GM18526 (cell line): ENCODE measurements around the gene MAP3K4.

Experiments used
- POLR2A ChIP-seq: IDR thresholded peaks from 3 replicates; pipeline ENCODE4 v1.6.1; 2011; ENCODE audit not compliant: insufficient read length; ENCODE audit errors: extremely low read depth

Gene MAP3K4

GRCh38 chr6:161130967-161131766 lies 139.6 kb downstream of the MAP3K4 start:
- TF ChIP-seq POLR2A = no peak

GRCh38 chr6:161132384-161132783 lies 140.8 kb downstream of the MAP3K4 start:
- TF ChIP-seq POLR2A = no peak

- TF ChIP-seq POLR2A = no peak
Measured at GRCh38 chr6:161133963-161134362, 142.4 kb downstream of the MAP3K4 start.

- no peak for TF ChIP-seq POLR2A
Measured at GRCh38 chr6:161134550-161135298, 143.2 kb downstream of the MAP3K4 start.

GRCh38 chr6:161135695-161136591 lies 144.4 kb downstream of the MAP3K4 start:
- no peak for TF ChIP-seq POLR2A

- TF ChIP-seq POLR2A = no peak
Measured at GRCh38 chr6:161136655-161137054, 145.1 kb downstream of the MAP3K4 start.

GRCh38 chr6:161137320-161137719 lies 145.8 kb downstream of the MAP3K4 start:
- no peak for TF ChIP-seq POLR2A

- no peak for TF ChIP-seq POLR2A
Measured at GRCh38 chr6:161137839-161138542, 146.4 kb downstream of the MAP3K4 start.

GRCh38 chr6:161138543-161139303 lies 147.2 kb downstream of the MAP3K4 start:
- TF ChIP-seq POLR2A = no peak

GRCh38 chr6:161139304-161139765 lies 147.8 kb downstream of the MAP3K4 start:
- TF ChIP-seq POLR2A = no peak

- no peak for TF ChIP-seq POLR2A
Measured at GRCh38 chr6:161139766-161140553, 148.4 kb downstream of the MAP3K4 start.

GRCh38 chr6:161140554-161140875 lies 148.9 kb downstream of the MAP3K4 start:
- TF ChIP-seq POLR2A = no peak

GRCh38 chr6:161141173-161141572 lies 149.6 kb downstream of the MAP3K4 start:
- no peak for TF ChIP-seq POLR2A

- TF ChIP-seq POLR2A = no peak
Measured at GRCh38 chr6:161142957-161143296, 151.4 kb downstream of the MAP3K4 start.
